Cerebellar nuclear complex (tissue), 1 donor: ENCODE measurements around the gene TMEM178B.
"Not testable (repeated sequence)": the region's sequence is repeated elsewhere in the genome, so short reads cannot be mapped to it uniquely, and the experiment has no call there.

ENCODE experiments used
- DNase-seq, 2 experiments: peaks; one replicate each; lab custom pipeline; 2025; lab: John Stamatoyannopoulos, UW

The TMEM178B gene

GRCh38 chr7:141312828-141313521 is 239.1 kb downstream of the TMEM178B start:
- DNase-seq = no peak

GRCh38 chr7:141313896-141314295 is 240.0 kb downstream of the TMEM178B start:
- no peak for DNase-seq

GRCh38 chr7:141317033-141317585 is 243.2 kb downstream of the TMEM178B start:
- DNase-seq = no peak

- DNase-seq = no peak
Measured at GRCh38 chr7:141320287-141320686, 246.4 kb downstream of the TMEM178B start.

GRCh38 chr7:141322383-141322782 is 248.5 kb downstream of the TMEM178B start:
- no peak for DNase-seq

GRCh38 chr7:141323826-141324225 is 250.0 kb downstream of the TMEM178B start:
- no peak for DNase-seq

- DNase-seq = no peak
Measured at GRCh38 chr7:141324870-141325269, 251.0 kb downstream of the TMEM178B start.

GRCh38 chr7:141325275-141325674 is 251.4 kb downstream of the TMEM178B start:
- no peak for DNase-seq

- no peak for DNase-seq
Measured at GRCh38 chr7:141328290-141328689, 254.4 kb downstream of the TMEM178B start.

- not testable (repeated sequence) for DNase-seq
Measured at GRCh38 chr7:141330285-141330684, 256.4 kb downstream of the TMEM178B start.

- DNase-seq = no peak
Measured at GRCh38 chr7:141333459-141333858, 259.6 kb downstream of the TMEM178B start.

GRCh38 chr7:141335164-141335563 is 261.3 kb downstream of the TMEM178B start:
- no peak for DNase-seq

GRCh38 chr7:141339603-141340002 is 265.7 kb downstream of the TMEM178B start:
- DNase-seq = no peak

- DNase-seq = no peak
Measured at GRCh38 chr7:141340991-141341390, 267.1 kb downstream of the TMEM178B start.

- no peak for DNase-seq
Measured at GRCh38 chr7:141342621-141343408, 269.0 kb downstream of the TMEM178B start.

- no peak for DNase-seq
Measured at GRCh38 chr7:141344153-141344935, 270.5 kb downstream of the TMEM178B start.

- no peak for DNase-seq
Measured at GRCh38 chr7:141348728-141349127, 274.9 kb downstream of the TMEM178B start.

GRCh38 chr7:141349338-141349737 is 275.5 kb downstream of the TMEM178B start:
- DNase-seq = no peak

- no peak for DNase-seq
Measured at GRCh38 chr7:141349804-141350203, 275.9 kb downstream of the TMEM178B start.

- DNase-seq = no peak
Measured at GRCh38 chr7:141351175-141351574, 277.3 kb downstream of the TMEM178B start.

GRCh38 chr7:141352955-141353354 is 279.1 kb downstream of the TMEM178B start:
- DNase-seq = no peak

GRCh38 chr7:141354251-141354650 is 280.4 kb downstream of the TMEM178B start:
- no peak for DNase-seq
